HepG2 (cell line): ENCODE data around the gene TEK. TPM values are rescaled to one million over a fixed set of nuclear protein-coding genes. Genes with fewer than 3 reads are reported as not detected.

Experiments
- ATAC-seq: fragments of 200-7000 bp; cut with Tn5 transposase; 3 replicates; pipeline ENCODE4 v1.9.1; 2020; ENCODE audit warnings: mild to moderate bottlenecking, moderate library complexity
- BruUV-seq: library from RNA; stranded (reverse); fragments of 400-500 nt; replicated peaks from 2 replicates; lab custom pipeline; 2021; lab: Mats Ljungman, UMichigan
- CTCF ChIA-PET: fragments of 300-600 bp; formaldehyde crosslinking; extraction: SDS; loops from one replicate; lab custom pipeline; 2021; ENCODE audit warnings: low total read pairs, inconsistent platforms, low intra/inter-chr PET ratio; lab: Yijun Ruan, JAX
- POLR2A ChIA-PET: fragments of 350-600 bp; sonication (Branson Sonifier 250); formaldehyde crosslinking; loops from one replicate; lab custom pipeline; 2020; ENCODE audit warnings: antibody characterized with exemption, inconsistent platforms; lab: Yijun Ruan, JAX
- DNase-seq: peaks from one replicate; pipeline ENCODE4 v3.0.0-alpha.2; 2015; ENCODE audit warnings: low spot score
- FAIRE-seq: peaks from 3 replicates; lab custom pipeline; 2011; peaks lifted over from hg19 to GRCh38; lab: Jason Lieb, UNC
- H2AFZ ChIP-seq: one replicate; pipeline ENCODE4 v1.6.1; 2011; ENCODE audit warnings: low read length, inconsistent platforms
- H3K27ac ChIP-seq: fragments of 300-600 bp; 3 replicates; pipeline ENCODE4 v1.8.0; 2011; ENCODE audit warnings: mixed run types, mild to moderate bottlenecking, mixed read lengths, low read length, inconsistent platforms; ENCODE audit not compliant: insufficient read depth; ENCODE audit errors: extremely low read length
- H3K27me3 ChIP-seq, 2 experiments: fragments of 200-600 bp in 1 of 2; 2 replicates in 1 of 2; 3 replicates in 1 of 2; pipeline versions ENCODE4 v1.6.0 to v1.8.0; 2011; ENCODE audit warnings: low read length in 2 of 2, mild to moderate bottlenecking in 2 of 2, moderate library complexity in 2 of 2, inconsistent platforms in 1 of 2; ENCODE audit not compliant: insufficient read depth in 2 of 2, control insufficient read depth in 1 of 2
- H3K36me3 ChIP-seq, 2 experiments: fragments of 200-600 bp in 1 of 2; replicated peaks in 1 of 2; 2 replicates in 1 of 2; 3 replicates in 1 of 2; pipeline versions ENCODE4 v1.5.1 to v1.8.0; 2011; ENCODE audit warnings: low read length in 2 of 2, inconsistent platforms in 1 of 2; ENCODE audit not compliant: insufficient read depth in 2 of 2, control insufficient read depth in 1 of 2
- H3K4me1 ChIP-seq: 2 replicates; pipeline ENCODE4 v1.5.1; 2012; ENCODE audit warnings: low read length, inconsistent platforms; ENCODE audit not compliant: insufficient read depth
- H3K4me2 ChIP-seq: 2 replicates; pipeline ENCODE4 v1.6.0; 2011; ENCODE audit warnings: low read depth, low read length, inconsistent platforms
- H3K4me3 ChIP-seq, 3 experiments: fragments of 200-600 bp in 1 of 3; sonication (generic), shearing (Covaris generic) in 1 of 3; replicated peaks in 1 of 3; 2 replicates each; pipeline ENCODE4 v1.5.1; 2011 to 2016; ENCODE audit warnings: low read length in 3 of 3, inconsistent platforms in 2 of 3, low read depth in 2 of 3, mild to moderate bottlenecking in 2 of 3, control low read depth in 1 of 3, mixed read lengths in 1 of 3; ENCODE audit not compliant: insufficient read depth in 1 of 3
- H3K79me2 ChIP-seq: one replicate; pipeline ENCODE4 v1.6.1; 2011; ENCODE audit warnings: low read length, inconsistent platforms; ENCODE audit not compliant: insufficient read depth
- H3K9ac ChIP-seq: 2 replicates; pipeline ENCODE4 v1.6.0; 2011; ENCODE audit warnings: mild to moderate bottlenecking, low read depth, low read length, inconsistent platforms; ENCODE audit not compliant: insufficient read depth
- H3K9me3 ChIP-seq: 2 replicates; pipeline ENCODE4 v1.5.1; 2012; ENCODE audit warnings: mild to moderate bottlenecking, low read length
- H4K20me1 ChIP-seq: 2 replicates; pipeline ENCODE4 v1.6.0; 2011; ENCODE audit warnings: inconsistent platforms, mild to moderate bottlenecking, low read length, moderate library complexity; ENCODE audit not compliant: insufficient read depth
- AGO2 ChIP-seq: fragments of 200-400 bp; formaldehyde crosslinking; optimal IDR thresholded peaks from 2 replicates; pipeline ENCODE3; 2017; ENCODE audit warnings: mild to moderate bottlenecking, low read depth, low read length, moderate library complexity
- FOSL2 ChIP-seq: sonication (generic); formaldehyde crosslinking; IDR thresholded peaks from 2 replicates; pipeline ENCODE4 v1.4.0; 2020; ENCODE audit warnings: missing genetic modification reagents
- NR0B2 ChIP-seq: sonication (generic); formaldehyde crosslinking; IDR thresholded peaks from 2 replicates; pipeline ENCODE4 v1.4.0; 2020; ENCODE audit warnings: mild to moderate bottlenecking, missing genetic modification reagents
- NRL ChIP-seq: sonication (generic); formaldehyde crosslinking; IDR thresholded peaks from 2 replicates; pipeline ENCODE4 v1.5.0; 2020; ENCODE audit warnings: missing genetic modification reagents, mild to moderate bottlenecking, moderate library complexity, borderline replicate concordance
- RBFOX2 ChIP-seq: fragments of 200-400 bp; formaldehyde crosslinking; IDR thresholded peaks from 2 replicates; pipeline ENCODE4 v1.6.1; 2017; ENCODE audit warnings: low read depth, mild to moderate bottlenecking, low read length
- RFXAP ChIP-seq: sonication (generic); formaldehyde crosslinking; IDR thresholded peaks from 2 replicates; pipeline ENCODE4 v1.4.0; 2020; ENCODE audit warnings: missing genetic modification reagents, borderline replicate concordance
- SMC3 ChIP-seq: IDR thresholded peaks from 2 replicates; pipeline ENCODE4 v1.6.1; 2011; ENCODE audit warnings: low read length, improper control_type of control experiment
- ZBTB34 ChIP-seq: sonication (generic); formaldehyde crosslinking; IDR thresholded peaks from 2 replicates; pipeline ENCODE4 v1.8.0; 2022; ENCODE audit warnings: mild to moderate bottlenecking, missing genetic modification reagents
- ZNF24 ChIP-seq: fragments of 450-650 bp; IDR thresholded peaks from 2 replicates; pipeline ENCODE4 v1.6.1; 2017; ENCODE audit warnings: antibody characterized with exemption, mild to moderate bottlenecking
- ZNF317 ChIP-seq: sonication (generic); formaldehyde crosslinking; IDR thresholded peaks from 2 replicates; pipeline ENCODE4 v1.5.0; 2020; ENCODE audit warnings: mild to moderate bottlenecking, missing genetic modification reagents
- ZNF362 ChIP-seq: sonication (generic); formaldehyde crosslinking; IDR thresholded peaks from 2 replicates; pipeline ENCODE4 v1.4.0; 2020; ENCODE audit warnings: missing genetic modification reagents, mild to moderate bottlenecking, borderline replicate concordance
- ZNF383 ChIP-seq: sonication (generic); formaldehyde crosslinking; IDR thresholded peaks from 2 replicates; pipeline ENCODE4 v1.4.0; 2020; ENCODE audit warnings: missing genetic modification reagents, mild to moderate bottlenecking, borderline replicate concordance
- ZNF577 ChIP-seq: sonication (generic); formaldehyde crosslinking; IDR thresholded peaks from 2 replicates; pipeline ENCODE4 v1.4.0; 2020; ENCODE audit warnings: mild to moderate bottlenecking, low read depth, missing genetic modification reagents, borderline replicate concordance
- WGBS: methylation state at CpG from one replicate; pipeline ENCODE4 v1.1.6; 2017; ENCODE audit warnings: low lambda C conversion rate; 5-methylcytosine and 5-hydroxymethylcytosine counted together
- in situ Hi-C: cut with HindIII; loops from 2 replicates; pipeline ENCODE4 v1.10.0; 2017; ENCODE audit warnings: low pct_unique_long_range_greater_than_20kb; ENCODE audit not compliant: extremely low pct_ligation_motif_present
- intact Hi-C: fragments of 100-400 bp; cut with micrococcal nuclease; formaldehyde crosslinking; loops from one replicate; pipeline ENCODE4 v1.10.0; 2022; ENCODE audit not compliant: unreplicated experiment
- polyA plus RNA-seq, 8 experiments: library from polyadenylated mRNA; depleted of rRNA in 3 of 8; stranded (reverse) in 7 of 8; unstranded in 1 of 8; fragments of >200 nt; fragmentation: Illumina TruSeq in 4 of 8; extraction: Trizol in 4 of 8; gene quantifications; 2 replicates each; pipeline versions ENCODE4 v1.2.1 to v1.2.3, GENCODE V29; 2011 to 2016; ENCODE audit warnings: low read depth in 4 of 8, missing spikeins in 1 of 8, mixed read lengths in 1 of 8; ENCODE audit not compliant: insufficient read depth in 1 of 8
- total RNA-seq, 5 experiments: library from RNA; depleted of rRNA; stranded (reverse); fragments of >200 nt; fragmentation: Illumina TruSeq; extraction: Trizol; gene quantifications; 2 replicates each; pipeline ENCODE4 v1.2.3, GENCODE V29; 2016; ENCODE audit warnings: low read depth in 1 of 5
- TF ChIP-seq, protein P1 (sequence below): sonication (generic); formaldehyde crosslinking; IDR thresholded peaks from 2 replicates; pipeline ENCODE4 v1.5.1; 2020; ENCODE audit warnings: missing genetic modification reagents, mild to moderate bottlenecking, borderline replicate concordance

The TEK gene
- total and polyA plus RNA-seq, 2 of the 13 experiments (the other 11 are each of a cell fraction or from before 2014, with no cell fraction given) = not detected

- 58% methylated on average over 4 of the region's 4 CpGs for WGBS
- ATAC-seq = no peak
- Histone ChIP-seq H3K4me2 (no peak overlapping the region), H2AFZ (no peak overlapping the region), H4K20me1 (no peaks in the 10 kb centered on the region), H3K79me2 (no peaks in the 10 kb centered on the region), H3K27ac (no peak overlapping the region), H3K27me3 (no peaks in the 10 kb centered on the region; a peak in 1 of 5 replicates), H3K36me3 (no peaks in the 10 kb centered on the region), H3K9me3 (no peaks in the 10 kb centered on the region), H3K4me1 (no peaks in the 10 kb centered on the region), H3K4me3 (no peak overlapping the region), H3K9ac (no peak overlapping the region)
- POLR2A ChIA-PET = no interaction called here
- CTCF ChIA-PET = no interaction called here
- no peak for FAIRE-seq
- no TSS peak for BruUV-seq
- in situ Hi-C loops (no loop called here), intact Hi-C loops (no loop called here)
- DNase-seq = no peak
- no peak for TF ChIP-seq SMC3
- TF ChIP-seq ZNF317 = no peak
- no peak for TF ChIP-seq RBFOX2
- no peak for TF ChIP-seq ZBTB34 (CRISPR knock-in tag)
- no peak for TF ChIP-seq NRL
- TF ChIP-seq ZNF24 = no peak
- TF ChIP-seq NR0B2 = no peak
- TF ChIP-seq FOSL2 (CRISPR knock-in tag) = no peak
- no peak for TF ChIP-seq ZNF383 (CRISPR knock-in tag)
- TF ChIP-seq, protein P1, sequence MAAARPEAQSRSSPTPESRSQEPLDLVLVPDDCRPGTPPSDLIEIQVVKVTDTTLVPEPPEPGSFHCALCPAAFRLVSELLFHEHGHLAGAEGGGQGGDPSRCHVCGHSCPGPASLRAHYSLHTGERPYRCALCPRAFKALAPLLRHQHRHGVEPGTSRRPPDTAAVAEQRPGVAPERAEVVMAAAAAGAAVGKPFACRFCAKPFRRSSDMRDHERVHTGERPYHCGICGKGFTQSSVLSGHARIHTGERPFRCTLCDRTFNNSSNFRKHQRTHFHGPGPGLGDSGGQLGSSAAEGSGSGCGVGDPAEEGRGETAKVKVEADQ = no peak
- TF ChIP-seq AGO2 = no peak
- TF ChIP-seq ZNF362 (CRISPR knock-in tag) = no peak
- no peak for TF ChIP-seq RFXAP (CRISPR knock-in tag)
- no peak for TF ChIP-seq ZNF577 (CRISPR knock-in tag)
These were observed 22.7 kb downstream of the TEK start for GRCh38 chr9:27131731-27132130.
